HepG2 (cell line): ENCODE results near the gene CADPS2. TPM values are rescaled to one million over a fixed set of nuclear protein-coding genes. Genes with fewer than 3 reads are reported as not detected.

ENCODE experiments used
- AFF4 ChIP-seq: sonication (generic); formaldehyde crosslinking; IDR thresholded peaks from 2 replicates; pipeline ENCODE4 v1.4.0; 2020; ENCODE audit warnings: missing genetic modification reagents
- HINFP ChIP-seq: sonication (generic); formaldehyde crosslinking; IDR thresholded peaks from 2 replicates; pipeline ENCODE4 v1.4.0; 2020; ENCODE audit warnings: low read depth, mild to moderate bottlenecking, missing genetic modification reagents
- NFKBIZ ChIP-seq: IDR thresholded peaks from 2 replicates; pipeline ENCODE4 v1.6.1; 2018; ENCODE audit warnings: missing genetic modification reagents, missing compliant biosample characterization
- NR0B2 ChIP-seq: sonication (generic); formaldehyde crosslinking; IDR thresholded peaks from 2 replicates; pipeline ENCODE4 v1.4.0; 2020; ENCODE audit warnings: mild to moderate bottlenecking, missing genetic modification reagents
- REST ChIP-seq, 2 experiments: IDR thresholded peaks; 2 replicates each; pipeline ENCODE4 v1.6.1; 2011 to 2012; ENCODE audit warnings: low read length in 2 of 2, borderline replicate concordance in 1 of 2, low read depth in 1 of 2, mild to moderate bottlenecking in 1 of 2, moderate library complexity in 1 of 2
- SP5 ChIP-seq: IDR thresholded peaks from 2 replicates; pipeline ENCODE4 v1.6.1; 2016; ENCODE audit warnings: low read depth, borderline replicate concordance
- ZBTB4 ChIP-seq: sonication (generic); formaldehyde crosslinking; IDR thresholded peaks from 2 replicates; pipeline ENCODE4 v1.4.0; 2020; ENCODE audit warnings: missing genetic modification reagents, mild to moderate bottlenecking, borderline replicate concordance
- ZFAT ChIP-seq: sonication (generic); formaldehyde crosslinking; conservative IDR thresholded peaks from 2 replicates; pipeline ENCODE4 v1.8.1; 2023; ENCODE audit warnings: missing genetic modification reagents, inconsistent platforms
- ZMAT5 ChIP-seq: sonication (generic); formaldehyde crosslinking; IDR thresholded peaks from 2 replicates; pipeline ENCODE4 v1.5.0; 2020; ENCODE audit warnings: mild to moderate bottlenecking, low read depth, missing genetic modification reagents, borderline replicate concordance
- ZNF280B ChIP-seq: sonication (generic); formaldehyde crosslinking; IDR thresholded peaks from 2 replicates; pipeline ENCODE4 v1.5.0; 2020; ENCODE audit warnings: missing genetic modification reagents, mild to moderate bottlenecking, borderline replicate concordance
- ZNF367 ChIP-seq: sonication (generic); formaldehyde crosslinking; IDR thresholded peaks from 2 replicates; pipeline ENCODE4 v1.4.0; 2020; ENCODE audit warnings: missing genetic modification reagents, borderline replicate concordance
- ZNF563 ChIP-seq: sonication (generic); formaldehyde crosslinking; IDR thresholded peaks from 2 replicates; pipeline ENCODE4 v1.8.0; 2022; ENCODE audit warnings: mild to moderate bottlenecking, moderate library complexity, missing genetic modification reagents
- polyA plus RNA-seq, 8 experiments: library from polyadenylated mRNA; depleted of rRNA in 3 of 8; stranded (reverse) in 7 of 8; unstranded in 1 of 8; fragments of >200 nt; fragmentation: Illumina TruSeq in 4 of 8; extraction: Trizol in 4 of 8; gene quantifications; 2 replicates each; pipeline versions ENCODE4 v1.2.1 to v1.2.3, GENCODE V29; 2011 to 2016; ENCODE audit warnings: low read depth in 4 of 8, missing spikeins in 1 of 8, mixed read lengths in 1 of 8; ENCODE audit not compliant: insufficient read depth in 1 of 8
- total RNA-seq, 5 experiments: library from RNA; depleted of rRNA; stranded (reverse); fragments of >200 nt; fragmentation: Illumina TruSeq; extraction: Trizol; gene quantifications; 2 replicates each; pipeline ENCODE4 v1.2.3, GENCODE V29; 2016; ENCODE audit warnings: low read depth in 1 of 5

Gene CADPS2
- total and polyA plus RNA-seq, 2 of the 13 experiments (the other 11 are each of a cell fraction or from before 2014, with no cell fraction given) = 17.6 to 43.8 TPM

- TF ChIP-seq AFF4 (CRISPR knock-in tag) (no peak), ZFAT (CRISPR knock-in tag) (no peak), ZNF367 (no peak), NR0B2 (no peak), REST (IDR thresholded peaks at IDR 0.05; ENCODE audit: borderline replicate concordance in 1 of 2, low read depth in 1 of 2, low read length in 2 of 2) (no peak), ZMAT5 (CRISPR knock-in tag) (no peak), ZNF563 (CRISPR knock-in tag) (no peak), NFKBIZ (no peak), ZBTB4 (CRISPR knock-in tag) (no peak), ZNF280B (CRISPR knock-in tag) (no peak), HINFP (CRISPR knock-in tag) (no peak), SP5 (no peak)
Observed at GRCh38 chr7:122702872-122703510, 183.3 kb downstream of the CADPS2 start, which contains the start of gene RNF148 (continued).
